WTC11 (cell line): Measurements from ENCODE around the gene INKA2. TPM values are rescaled to one million over a fixed set of nuclear protein-coding genes. Genes with fewer than 3 reads are reported as not detected.

Experiments used
- ATAC-seq: fragments of 200-7000 bp; cut with Tn5 transposase; 2 replicates; pipeline ENCODE4 v1.10.0; 2021; ENCODE audit warnings: mild to moderate bottlenecking, moderate library complexity
- CTCF ChIA-PET: fragments of 300-600 bp; sonication (Branson Sonifier 250); formaldehyde crosslinking; loops from one replicate; lab custom pipeline; 2021; ENCODE audit warnings: antibody characterized with exemption; lab: Charles Lee
- POLR2A ChIA-PET: fragments of 350-600 bp; sonication (Branson Sonifier 250); formaldehyde crosslinking; loops from one replicate; lab custom pipeline; 2021; ENCODE audit warnings: antibody characterized with exemption; lab: Charles Lee
- DNase-seq: peaks from one replicate; pipeline ENCODE4 v3.0.0; 2021; ENCODE audit warnings: low spot score
- H3K27ac Mint-ChIP-seq: 2 replicates; pipeline ENCODE4 v1.8.0; 2021; ENCODE audit warnings: mixed read lengths
- H3K27me3 Mint-ChIP-seq: 2 replicates; pipeline ENCODE4 v1.8.0; 2021; ENCODE audit warnings: low read depth, mild to moderate bottlenecking, moderate library complexity, mixed read lengths
- H3K36me3 Mint-ChIP-seq: 2 replicates; pipeline ENCODE4 v1.8.0; 2021; ENCODE audit warnings: mixed read lengths
- H3K4me1 Mint-ChIP-seq: 2 replicates; pipeline ENCODE4 v1.8.0; 2022; ENCODE audit warnings: mixed read lengths
- H3K4me3 Mint-ChIP-seq: 2 replicates; pipeline ENCODE4 v1.8.0; 2021; ENCODE audit warnings: mild to moderate bottlenecking, moderate library complexity, mixed read lengths
- H3K9me3 Mint-ChIP-seq: 2 replicates; pipeline ENCODE4 v1.8.0; 2021; ENCODE audit warnings: mixed read lengths
- CBFB ChIP-seq: sonication (generic); formaldehyde crosslinking; IDR thresholded peaks from 2 replicates; pipeline ENCODE4 v1.8.1; 2022; ENCODE audit warnings: mild to moderate bottlenecking, low read depth, missing genetic modification reagents
- CREM ChIP-seq: sonication (generic); formaldehyde crosslinking; IDR thresholded peaks from 2 replicates; pipeline ENCODE4 v1.8.1; 2022; ENCODE audit warnings: mild to moderate bottlenecking, missing genetic modification reagents, moderate library complexity
- ELF4 ChIP-seq: sonication (generic); formaldehyde crosslinking; IDR thresholded peaks from 2 replicates; pipeline ENCODE4 v1.8.1; 2022; ENCODE audit warnings: low read depth, mild to moderate bottlenecking, moderate library complexity, missing genetic modification reagents
- FOXJ3 ChIP-seq: sonication (generic); formaldehyde crosslinking; IDR thresholded peaks from 2 replicates; pipeline ENCODE4 v1.9.0; 2021; ENCODE audit warnings: missing genetic modification reagents, mild to moderate bottlenecking, borderline replicate concordance
- FOXP1 ChIP-seq: sonication (generic); formaldehyde crosslinking; IDR thresholded peaks from 2 replicates; pipeline ENCODE4 v1.8.0; 2022; ENCODE audit warnings: missing genetic modification reagents, mild to moderate bottlenecking, moderate library complexity, borderline replicate concordance
- HMGA2 ChIP-seq: fragments of 250-450 bp; sonication (Bioruptor Pico); IDR thresholded peaks from 2 replicates; pipeline ENCODE4 v1.4.0; 2021; ENCODE audit warnings: mild to moderate bottlenecking, moderate library complexity
- JAZF1 ChIP-seq: fragments of 250-450 bp; sonication (Bioruptor Pico); IDR thresholded peaks from 2 replicates; pipeline ENCODE4 v1.9.0; 2021; ENCODE audit warnings: moderate library complexity, mild to moderate bottlenecking, inconsistent platforms
- MYBL2 ChIP-seq: sonication (generic); formaldehyde crosslinking; IDR thresholded peaks from 2 replicates; pipeline ENCODE4 v1.8.1; 2023; ENCODE audit warnings: mild to moderate bottlenecking, moderate library complexity, missing genetic modification reagents
- NFYB ChIP-seq: sonication (generic); formaldehyde crosslinking; conservative IDR thresholded peaks from 2 replicates; pipeline ENCODE4 v1.8.0; 2022; ENCODE audit warnings: low read depth, missing genetic modification reagents
- NR1H2 ChIP-seq: sonication (generic); formaldehyde crosslinking; IDR thresholded peaks from 2 replicates; pipeline ENCODE4 v1.9.0; 2021; ENCODE audit warnings: mild to moderate bottlenecking, moderate library complexity, missing genetic modification reagents
- RELA ChIP-seq: sonication (generic); formaldehyde crosslinking; IDR thresholded peaks from 2 replicates; pipeline ENCODE4 v1.8.1; 2022; ENCODE audit warnings: missing genetic modification reagents, mild to moderate bottlenecking, borderline replicate concordance
- RORB ChIP-seq: fragments of 250-450 bp; sonication (Bioruptor Pico); IDR thresholded peaks from 2 replicates; pipeline ENCODE4 v1.9.0; 2021; ENCODE audit warnings: mild to moderate bottlenecking
- TCF7 ChIP-seq: sonication (generic); formaldehyde crosslinking; IDR thresholded peaks from 2 replicates; pipeline ENCODE4 v1.8.0; 2022; ENCODE audit warnings: mild to moderate bottlenecking, low read depth, missing genetic modification reagents, moderate library complexity
- TP53 ChIP-seq: sonication (generic); formaldehyde crosslinking; IDR thresholded peaks from 2 replicates; pipeline ENCODE4 v1.8.1; 2023; ENCODE audit warnings: mild to moderate bottlenecking, missing genetic modification reagents
- USF2 ChIP-seq: sonication (generic); formaldehyde crosslinking; IDR thresholded peaks from 2 replicates; pipeline ENCODE4 v1.8.1; 2023; ENCODE audit warnings: mild to moderate bottlenecking, missing genetic modification reagents, moderate library complexity
- ZNF121 ChIP-seq: sonication (generic); formaldehyde crosslinking; IDR thresholded peaks from 2 replicates; pipeline ENCODE4 v1.8.0; 2023; ENCODE audit warnings: missing genetic modification reagents
- ZNF219 ChIP-seq: sonication (generic); formaldehyde crosslinking; IDR thresholded peaks from 2 replicates; pipeline ENCODE4 v1.8.0; 2023; ENCODE audit warnings: missing genetic modification reagents, mild to moderate bottlenecking, borderline replicate concordance
- ZNF232 ChIP-seq: sonication (generic); formaldehyde crosslinking; IDR thresholded peaks from 2 replicates; pipeline ENCODE4 v1.8.0; 2022; ENCODE audit warnings: mild to moderate bottlenecking, missing genetic modification reagents
- ZNF396 ChIP-seq: fragments of 250-450 bp; sonication (Bioruptor Pico); IDR thresholded peaks from 2 replicates; pipeline ENCODE4 v1.8.0; 2021; ENCODE audit warnings: mild to moderate bottlenecking, moderate library complexity, borderline replicate concordance
- ZNF416 ChIP-seq: fragments of 250-450 bp; sonication (Bioruptor Pico); IDR thresholded peaks from 2 replicates; pipeline ENCODE4 v1.9.0; 2021; ENCODE audit warnings: mild to moderate bottlenecking, inconsistent platforms
- ZNF423 ChIP-seq: fragments of 250-450 bp; sonication (Bioruptor Pico); IDR thresholded peaks from 2 replicates; pipeline ENCODE4 v2.1.2; 2022; ENCODE audit warnings: mild to moderate bottlenecking, moderate library complexity
- total RNA-seq: library from RNA; stranded (reverse); gene quantifications from 3 replicates; pipeline ENCODE4 v1.2.3, GENCODE V29; 2021
- TF ChIP-seq, protein P1 (sequence below): fragments of 250-450 bp; sonication (Bioruptor Pico); IDR thresholded peaks from 2 replicates; pipeline ENCODE4 v1.9.0; 2021; ENCODE audit warnings: moderate library complexity, mild to moderate bottlenecking, inconsistent platforms, borderline replicate concordance
- TF ChIP-seq, protein P2 (sequence below): fragments of 250-450 bp; sonication (Bioruptor Pico); conservative IDR thresholded peaks from 2 replicates; pipeline ENCODE4 v1.9.0; 2021; ENCODE audit warnings: mild to moderate bottlenecking
- TF ChIP-seq, protein P3 (sequence below): fragments of 200-600 bp; IDR thresholded peaks from 2 replicates; pipeline ENCODE4 v1.8.0; 2022; ENCODE audit warnings: antibody characterized with exemption
- TF ChIP-seq, protein P4 (sequence below): sonication (generic); formaldehyde crosslinking; IDR thresholded peaks from 2 replicates; pipeline ENCODE4 v1.8.0; 2022; ENCODE audit warnings: mild to moderate bottlenecking, missing genetic modification reagents
- TF ChIP-seq, protein P5 (sequence below): sonication (generic); formaldehyde crosslinking; IDR thresholded peaks from 2 replicates; pipeline ENCODE4 v1.8.1; 2022; ENCODE audit warnings: low read depth, missing genetic modification reagents, borderline replicate concordance
- TF ChIP-seq, protein P6 (sequence below): sonication (generic); formaldehyde crosslinking; IDR thresholded peaks from 2 replicates; pipeline ENCODE4 v1.8.1; 2022; ENCODE audit warnings: mild to moderate bottlenecking, moderate library complexity, missing genetic modification reagents

The INKA2 gene
- total RNA-seq, 1 experiment from 2014 or later = 20.1 TPM

DNA sequence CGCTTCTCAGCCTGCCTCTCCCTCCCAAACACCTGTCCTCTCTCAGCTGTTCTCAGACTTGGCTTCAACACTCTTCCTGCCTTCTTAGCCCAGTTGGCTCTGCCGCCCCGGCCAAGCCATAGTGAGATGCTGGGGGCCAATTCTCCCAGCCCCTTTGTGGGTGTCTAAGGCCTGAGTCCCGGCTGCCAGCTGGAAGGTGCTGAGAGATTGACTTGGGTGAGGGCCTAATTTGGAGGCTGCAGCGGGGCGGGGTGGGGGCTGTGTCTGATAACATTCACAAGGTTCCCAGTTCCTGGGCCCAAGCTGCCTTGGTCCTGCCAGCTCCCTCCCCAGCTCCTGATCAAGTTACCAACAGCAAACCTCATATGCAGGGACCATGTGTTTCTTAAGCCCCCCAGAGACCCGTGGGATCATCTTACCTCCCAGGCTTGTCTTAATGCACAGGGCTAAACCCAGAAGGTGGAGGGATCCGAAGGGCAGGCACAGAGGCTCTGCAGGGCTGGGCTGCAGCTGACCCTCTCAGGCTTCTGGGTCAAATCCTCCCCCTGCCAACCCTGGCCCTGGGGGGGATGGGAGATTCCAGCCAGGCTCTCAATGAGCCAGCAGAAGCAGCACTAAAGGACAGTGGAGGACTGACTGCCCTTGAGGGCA is 9.8 kb downstream of the INKA2 start (continued):
- TF ChIP-seq FOXJ3 = no peak
- TF ChIP-seq RELA (CRISPR knock-in tag) = no peak
- TF ChIP-seq NFYB (CRISPR knock-in tag) = no peak
- no peak for TF ChIP-seq ZNF416
- TF ChIP-seq ZNF232 (CRISPR knock-in tag) = no peak
- TF ChIP-seq RORB (CRISPR knock-in tag) = no peak
- TF ChIP-seq, protein P1, sequence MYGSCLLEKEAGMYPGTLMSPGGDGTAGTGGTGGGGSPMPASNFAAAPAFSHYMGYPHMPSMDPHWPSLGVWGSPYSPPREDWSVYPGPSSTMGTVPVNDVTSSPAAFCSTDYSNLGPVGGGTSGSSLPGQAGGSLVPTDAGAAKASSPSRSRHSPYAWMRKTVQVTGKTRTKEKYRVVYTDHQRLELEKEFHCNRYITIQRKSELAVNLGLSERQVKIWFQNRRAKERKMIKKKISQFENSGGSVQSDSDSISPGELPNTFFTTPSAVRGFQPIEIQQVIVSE = no peak
- TF ChIP-seq JAZF1 (CRISPR knock-in tag) = no peak
- no peak for TF ChIP-seq ELF4 (CRISPR knock-in tag)
- no peak for TF ChIP-seq TP53
- no peak for TF ChIP-seq HMGA2 (CRISPR knock-in tag)

DNA sequence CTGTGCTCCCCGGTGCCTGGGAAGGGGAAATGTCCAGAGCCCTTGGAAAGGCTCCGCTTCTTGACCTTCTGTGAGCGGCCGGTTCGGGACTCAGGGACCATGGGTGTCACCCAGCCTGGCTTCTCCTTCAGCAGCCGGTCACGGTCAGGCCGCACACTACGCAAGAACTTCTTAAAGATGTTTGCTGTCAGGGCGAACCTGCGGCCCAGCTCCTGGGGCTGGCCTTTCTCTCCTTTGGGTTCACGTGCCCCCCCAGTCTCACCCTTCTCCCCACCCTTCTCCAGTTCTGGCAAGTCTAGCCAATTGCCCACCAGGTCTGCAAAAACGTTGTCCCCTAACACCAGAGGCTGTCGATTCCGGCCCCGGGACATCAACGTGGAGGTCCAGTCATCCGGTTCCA is 12.1 kb downstream of the INKA2 start:
- ChIA-PET CTCF (interaction anchor here (1.7 kb wide), 1 partner anchor 20 kb away, joined by 4 read pairs; no protein-coding TSS in a partner anchor), POLR2A (interaction anchor here (0.6 kb wide), 1 partner anchor 10 kb away, joined by 4 read pairs; no protein-coding TSS in a partner anchor)

More for the DNA sequence above, 12.1 kb downstream of the INKA2 start:
- H3K4me1 Mint-ChIP-seq = peaks cover 52% of the 10 kb centered on the region
- H3K4me3 Mint-ChIP-seq = no peak overlapping the region
- DNase-seq (no peak), ATAC-seq (no peak)
- no peaks in the 10 kb centered on the region for H3K27me3 Mint-ChIP-seq
- no peaks in the 10 kb centered on the region for H3K9me3 Mint-ChIP-seq
- no peak overlapping the region for H3K27ac Mint-ChIP-seq
- TF ChIP-seq, protein P2, sequence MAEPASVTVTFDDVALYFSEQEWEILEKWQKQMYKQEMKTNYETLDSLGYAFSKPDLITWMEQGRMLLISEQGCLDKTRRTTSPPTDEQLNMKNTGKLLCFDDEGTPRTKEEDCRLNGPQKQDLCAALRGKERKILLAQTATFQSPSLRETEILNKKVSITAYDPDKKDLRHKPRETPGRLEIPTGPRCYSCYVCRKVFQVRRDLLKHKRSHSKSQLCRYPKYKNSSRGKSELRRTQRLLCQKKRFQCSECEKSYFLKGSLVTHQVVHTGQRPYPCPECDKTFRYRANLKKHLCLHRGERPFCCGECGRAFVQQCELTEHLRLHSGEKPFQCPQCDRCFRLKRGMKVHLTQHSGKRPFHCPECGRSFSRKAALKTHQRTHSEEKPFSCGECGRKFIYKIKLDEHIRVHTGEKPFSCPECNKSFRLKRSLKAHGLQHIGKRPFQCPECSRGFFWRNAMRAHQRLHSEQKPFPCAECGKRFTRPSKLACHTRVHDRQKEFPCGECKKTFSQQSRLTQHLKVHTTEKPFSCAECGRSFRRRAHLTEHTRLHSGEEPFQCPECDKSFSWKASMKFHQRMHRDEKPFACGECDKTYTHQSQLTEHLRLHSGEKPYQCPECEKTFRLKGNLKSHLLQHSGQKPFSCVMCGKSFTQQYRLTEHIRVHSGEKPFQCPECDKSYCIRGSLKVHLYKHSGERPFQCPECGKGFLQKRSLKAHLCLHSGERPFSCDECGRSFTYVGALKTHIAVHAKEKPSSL (CRISPR knock-in tag) = no peak
- TF ChIP-seq FOXP1 (CRISPR knock-in tag) (no peak), ZNF423 (CRISPR knock-in tag) (no peak), MYBL2 (no peak), TP53 (no peak), ZNF219 (CRISPR knock-in tag) (no peak), NR1H2 (CRISPR knock-in tag) (no peak), ZNF396 (CRISPR knock-in tag) (no peak), TCF7 (CRISPR knock-in tag) (no peak), CREM (no peak), ZNF121 (CRISPR knock-in tag) (no peak), CBFB (CRISPR knock-in tag) (no peak), USF2 (no peak)
- TF ChIP-seq, protein P3, sequence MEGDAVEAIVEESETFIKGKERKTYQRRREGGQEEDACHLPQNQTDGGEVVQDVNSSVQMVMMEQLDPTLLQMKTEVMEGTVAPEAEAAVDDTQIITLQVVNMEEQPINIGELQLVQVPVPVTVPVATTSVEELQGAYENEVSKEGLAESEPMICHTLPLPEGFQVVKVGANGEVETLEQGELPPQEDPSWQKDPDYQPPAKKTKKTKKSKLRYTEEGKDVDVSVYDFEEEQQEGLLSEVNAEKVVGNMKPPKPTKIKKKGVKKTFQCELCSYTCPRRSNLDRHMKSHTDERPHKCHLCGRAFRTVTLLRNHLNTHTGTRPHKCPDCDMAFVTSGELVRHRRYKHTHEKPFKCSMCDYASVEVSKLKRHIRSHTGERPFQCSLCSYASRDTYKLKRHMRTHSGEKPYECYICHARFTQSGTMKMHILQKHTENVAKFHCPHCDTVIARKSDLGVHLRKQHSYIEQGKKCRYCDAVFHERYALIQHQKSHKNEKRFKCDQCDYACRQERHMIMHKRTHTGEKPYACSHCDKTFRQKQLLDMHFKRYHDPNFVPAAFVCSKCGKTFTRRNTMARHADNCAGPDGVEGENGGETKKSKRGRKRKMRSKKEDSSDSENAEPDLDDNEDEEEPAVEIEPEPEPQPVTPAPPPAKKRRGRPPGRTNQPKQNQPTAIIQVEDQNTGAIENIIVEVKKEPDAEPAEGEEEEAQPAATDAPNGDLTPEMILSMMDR = no peak
- TF ChIP-seq, protein P4, sequence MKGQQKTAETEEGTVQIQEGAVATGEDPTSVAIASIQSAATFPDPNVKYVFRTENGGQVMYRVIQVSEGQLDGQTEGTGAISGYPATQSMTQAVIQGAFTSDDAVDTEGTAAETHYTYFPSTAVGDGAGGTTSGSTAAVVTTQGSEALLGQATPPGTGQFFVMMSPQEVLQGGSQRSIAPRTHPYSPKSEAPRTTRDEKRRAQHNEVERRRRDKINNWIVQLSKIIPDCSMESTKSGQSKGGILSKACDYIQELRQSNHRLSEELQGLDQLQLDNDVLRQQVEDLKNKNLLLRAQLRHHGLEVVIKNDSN (CRISPR knock-in tag) = no peak
- TF ChIP-seq, protein P5, sequence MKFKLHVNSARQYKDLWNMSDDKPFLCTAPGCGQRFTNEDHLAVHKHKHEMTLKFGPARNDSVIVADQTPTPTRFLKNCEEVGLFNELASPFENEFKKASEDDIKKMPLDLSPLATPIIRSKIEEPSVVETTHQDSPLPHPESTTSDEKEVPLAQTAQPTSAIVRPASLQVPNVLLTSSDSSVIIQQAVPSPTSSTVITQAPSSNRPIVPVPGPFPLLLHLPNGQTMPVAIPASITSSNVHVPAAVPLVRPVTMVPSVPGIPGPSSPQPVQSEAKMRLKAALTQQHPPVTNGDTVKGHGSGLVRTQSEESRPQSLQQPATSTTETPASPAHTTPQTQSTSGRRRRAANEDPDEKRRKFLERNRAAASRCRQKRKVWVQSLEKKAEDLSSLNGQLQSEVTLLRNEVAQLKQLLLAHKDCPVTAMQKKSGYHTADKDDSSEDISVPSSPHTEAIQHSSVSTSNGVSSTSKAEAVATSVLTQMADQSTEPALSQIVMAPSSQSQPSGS (CRISPR knock-in tag) = no peak
- TF ChIP-seq, protein P6, sequence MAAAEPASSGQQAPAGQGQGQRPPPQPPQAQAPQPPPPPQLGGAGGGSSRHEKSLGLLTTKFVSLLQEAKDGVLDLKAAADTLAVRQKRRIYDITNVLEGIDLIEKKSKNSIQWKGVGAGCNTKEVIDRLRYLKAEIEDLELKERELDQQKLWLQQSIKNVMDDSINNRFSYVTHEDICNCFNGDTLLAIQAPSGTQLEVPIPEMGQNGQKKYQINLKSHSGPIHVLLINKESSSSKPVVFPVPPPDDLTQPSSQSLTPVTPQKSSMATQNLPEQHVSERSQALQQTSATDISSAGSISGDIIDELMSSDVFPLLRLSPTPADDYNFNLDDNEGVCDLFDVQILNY (CRISPR knock-in tag) = no peak
- H3K36me3 Mint-ChIP-seq = peaks cover 11% of the 10 kb centered on the region; the same call in 1 of the 2 replicates
